NCI-H748 (cell line): ENCODE measurements around the gene RNF208.

Source experiments
- DNase-seq: peaks from one replicate; lab custom pipeline; 2025; ENCODE audit not compliant: unreplicated experiment; lab: John Stamatoyannopoulos, UW

RNF208 gene

DNA sequence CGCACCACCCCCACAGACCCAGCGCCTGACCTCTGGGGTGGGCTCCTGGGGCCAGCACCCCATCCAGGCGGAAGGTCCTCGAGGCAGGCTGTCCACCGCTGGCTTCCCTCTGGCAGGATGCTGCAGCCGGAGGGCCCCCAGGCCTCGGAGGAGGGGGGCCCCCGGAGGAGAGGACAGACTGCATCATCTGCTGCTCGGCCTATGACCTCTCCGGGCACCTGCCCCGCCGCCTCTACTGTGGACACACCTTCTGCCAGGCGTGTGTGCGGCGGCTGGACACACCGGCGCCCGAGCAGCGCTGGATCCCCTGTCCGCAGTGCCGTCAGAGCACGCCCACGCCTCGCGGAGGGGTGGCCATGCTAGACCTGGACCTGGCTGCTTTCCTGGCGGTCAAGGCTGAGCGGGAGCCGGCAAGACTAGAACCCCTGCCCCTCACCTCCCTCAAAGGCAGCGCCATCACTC is 6.5 kb upstream of the RNF208 start:
- DNase-seq, result no peak

GRCh38 chr9:137227853-137228505 is 5.9 kb upstream of the RNF208 start:
- DNase-seq, result no peak

DNA sequence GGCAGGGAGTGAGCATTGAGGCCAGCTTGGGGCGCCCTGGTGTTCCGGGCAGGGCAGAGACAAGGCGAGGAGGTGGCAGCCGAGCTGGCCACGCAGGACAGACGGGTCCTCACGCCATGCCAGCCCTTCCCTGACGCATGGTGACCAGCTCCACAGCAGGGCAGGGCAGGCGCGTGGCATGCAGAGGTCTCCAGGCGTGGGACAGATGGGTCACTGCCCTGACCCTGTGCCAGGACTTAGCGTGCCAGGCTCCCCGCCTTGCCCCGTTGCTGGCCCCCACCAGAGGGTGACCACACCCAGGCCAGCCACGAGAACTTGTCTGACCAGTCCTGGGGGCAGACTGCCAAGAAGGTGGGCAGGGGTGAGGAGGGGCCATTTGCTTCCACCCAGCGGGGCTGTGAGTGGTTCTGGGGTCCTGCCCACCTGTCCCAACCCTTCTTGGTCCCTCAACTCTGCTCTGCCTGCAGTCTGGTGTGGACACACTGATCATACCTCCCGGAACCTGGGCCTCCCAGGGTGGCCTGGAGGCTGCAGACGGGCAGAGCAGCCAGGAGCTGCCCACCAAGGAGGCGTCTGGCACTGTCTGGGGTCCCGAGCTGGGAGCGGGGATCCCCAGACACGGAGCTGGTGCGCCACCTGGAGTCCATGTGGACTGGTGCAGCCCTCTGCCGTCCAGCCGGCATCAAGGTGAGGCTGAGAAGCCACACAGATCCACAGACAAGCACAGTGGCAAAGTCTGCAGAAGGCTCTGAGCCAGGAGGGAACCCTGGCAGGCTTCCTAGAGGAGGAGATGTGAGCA is 5.2 kb upstream of the RNF208 start, which contains the start of gene RNF224:
RNF224 (plus strand) TSS at position 449 of the 799 bp plus-strand sequence. CDS start 834 bp downstream, outside the sequence.
- peak; percentile 82 for DNase-seq

GRCh38 chr9:137226338-137227053 is 4.5 kb upstream of the RNF208 start:
- DNase-seq, result no peak

- no peak for DNase-seq
Observed at GRCh38 chr9:137225699-137226331, 3.8 kb upstream of the RNF208 start.

- no peak for DNase-seq
Observed at GRCh38 chr9:137224830-137225694, 3.0 kb upstream of the RNF208 start, which contains the start of gene CYSRT1. TSS of gene CYSRT1 (plus strand) at chr9:137225174. CDS start at chr9:137225622, 448 bp downstream.

GRCh38 chr9:137223078-137223970 is 1.3 kb upstream of the RNF208 start:
- DNase-seq, result peak; percentile 93

- peak; percentile 58 for DNase-seq
Observed at GRCh38 chr9:137221506-137222111, 431 bp downstream of the RNF208 start.

DNA sequence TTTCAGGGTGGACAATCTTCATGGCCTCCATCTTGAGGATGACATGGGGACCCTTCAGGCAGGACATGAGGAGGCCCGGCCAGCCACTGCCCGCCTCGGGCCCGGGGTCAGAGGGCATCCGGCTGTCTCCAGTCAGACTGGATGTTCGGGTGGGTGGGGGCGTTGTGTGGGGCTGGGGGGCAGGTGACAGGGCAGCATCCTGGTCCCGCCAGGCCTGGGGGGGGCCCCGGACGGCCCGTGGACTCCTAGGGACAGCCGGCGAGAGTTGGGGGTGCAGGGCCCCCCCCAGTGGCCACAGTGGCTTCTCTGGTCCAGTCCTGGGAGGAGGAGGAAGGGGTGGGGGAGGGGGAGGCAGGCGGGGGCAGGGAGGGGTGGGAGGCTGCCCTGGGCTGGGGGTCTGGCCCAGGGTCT is 940 bp downstream of the RNF208 start:
- no peak for DNase-seq

DNA sequence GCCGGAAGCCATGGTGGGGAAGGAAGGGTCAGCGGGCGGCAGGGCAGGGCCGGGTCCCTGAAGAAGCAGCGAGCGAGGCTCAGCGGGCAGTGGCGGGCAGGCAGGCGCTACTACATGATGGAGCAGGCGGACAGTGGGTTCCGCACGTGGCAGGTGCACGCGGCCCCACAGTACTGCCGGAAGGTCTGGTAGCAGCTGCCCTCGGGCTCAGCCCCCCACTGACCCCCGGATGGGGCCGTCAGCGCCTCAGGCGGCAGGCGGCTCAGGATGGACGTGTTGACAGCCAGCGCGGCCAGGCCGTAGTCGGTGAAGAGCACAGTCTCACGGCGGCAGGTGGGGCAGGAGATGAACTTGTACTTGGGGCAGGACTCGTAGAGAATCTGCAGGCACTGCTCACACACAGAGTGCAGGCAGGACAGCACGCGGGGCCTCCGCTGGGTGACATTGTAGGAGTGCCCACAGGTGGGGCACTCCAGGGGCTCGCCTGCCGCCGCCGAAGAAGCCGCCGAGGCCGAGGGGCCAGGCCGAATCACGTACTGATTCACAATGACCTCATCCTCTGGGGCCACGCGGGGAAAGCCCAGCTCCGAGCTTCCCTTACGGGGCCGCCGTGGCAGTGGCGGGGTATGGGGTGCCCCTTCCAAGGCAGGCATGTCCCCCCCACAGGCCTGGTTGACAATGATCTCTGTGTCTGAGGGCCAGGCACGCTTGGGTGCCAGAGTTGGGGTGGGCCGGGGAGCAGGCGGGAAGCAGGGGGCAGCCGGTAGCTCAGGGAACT is 1.5 kb downstream of the RNF208 start:
- no peak for DNase-seq

- no peak for DNase-seq
Observed at GRCh38 chr9:137219757-137220316, 2.2 kb downstream of the RNF208 start.

- DNase-seq, result no peak
Observed at GRCh38 chr9:137218754-137219271, 3.2 kb downstream of the RNF208 start.

- DNase-seq, result no peak
Observed at GRCh38 chr9:137218212-137218753, 3.8 kb downstream of the RNF208 start.

- DNase-seq, result peak; percentile 45
Observed at GRCh38 chr9:137217276-137218211, 4.5 kb downstream of the RNF208 start.

GRCh38 chr9:137216188-137216965 is 5.7 kb downstream of the RNF208 start:
- DNase-seq, result no peak
